ENCODE measurements around the gene GUK1. TPM values are rescaled to one million over a fixed set of nuclear protein-coding genes. Genes with fewer than 3 reads are reported as not detected.
"Not testable (repeated sequence)": the region's sequence is repeated elsewhere in the genome, so short reads cannot be mapped to it uniquely, and the experiment has no call there.

Gene GUK1
- total and polyA plus RNA-seq, 2 of the 8 experiments (the other 6 are each of a cell fraction or from before 2014, with no cell fraction given), result 68.5 to 183 TPM

DNA sequence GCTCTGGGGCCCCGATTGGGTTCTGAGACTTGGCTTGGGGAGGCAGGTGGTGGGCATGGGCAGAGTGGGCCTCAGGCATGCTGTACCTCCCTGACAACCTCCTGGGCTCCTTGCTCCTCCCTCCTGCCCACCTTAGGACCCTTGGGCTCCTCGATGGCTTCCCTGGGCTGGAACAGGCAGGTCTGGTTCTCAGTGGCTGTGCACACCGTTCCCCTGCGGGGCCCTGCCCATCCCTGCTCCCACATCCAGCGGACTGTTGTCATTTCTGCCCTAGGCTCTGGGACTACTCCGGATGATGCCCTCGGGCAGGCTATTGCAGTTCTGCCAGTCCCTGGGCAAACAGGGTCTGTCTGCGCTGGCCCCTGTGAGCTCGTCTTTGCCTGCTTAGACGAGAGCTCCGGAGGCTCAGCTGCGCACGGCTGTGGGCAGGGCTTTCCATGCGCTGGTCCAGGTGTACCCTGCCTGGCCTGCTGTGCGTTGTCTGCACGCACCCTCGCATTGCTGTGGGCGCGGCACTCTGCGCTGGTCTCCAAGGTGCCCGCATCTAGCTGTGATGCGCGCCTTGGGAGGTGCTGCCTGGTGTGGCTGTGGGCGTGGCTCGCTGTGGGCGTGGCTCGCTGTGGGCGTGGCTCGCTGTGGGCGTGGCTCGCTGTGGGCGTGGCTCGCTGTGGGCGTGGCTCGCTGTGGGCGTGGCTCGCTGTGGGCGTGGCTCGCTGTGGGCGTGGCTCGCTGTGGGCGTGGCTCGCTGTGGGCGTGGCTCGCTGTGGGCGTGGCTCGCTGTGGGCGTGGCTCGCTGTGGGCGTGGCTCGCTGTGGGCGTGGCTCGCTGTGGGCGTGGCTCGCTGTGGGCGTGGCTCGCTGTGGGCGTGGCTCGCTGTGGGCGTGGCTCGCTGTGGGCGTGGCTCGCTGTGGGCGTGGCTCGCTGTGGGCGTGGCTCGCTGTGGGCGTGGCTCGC lies 33.7 kb downstream of the GUK1 start:
- not testable (repeated sequence) for H2BK12ac ChIP-seq (ENCODE audit: low read depth, low read length); H2AFZ ChIP-seq (ENCODE audit: low read length); H2AK5ac ChIP-seq (ENCODE audit: low read depth, low read length); H3K27me3 ChIP-seq (replicated peaks in 1 of 4; ENCODE audit: control insufficient read depth in 3 of 4, extremely low read depth in 1 of 4, insufficient read depth in 3 of 4, low read length in 3 of 4); H3K4ac ChIP-seq (replicated peaks; ENCODE audit: insufficient read length, low read depth, low read length); FAIRE-seq; H4K91ac ChIP-seq (replicated peaks; ENCODE audit: insufficient read length, low read length); H4K5ac ChIP-seq (ENCODE audit: insufficient read length, low read depth, low read length); H3K9me3 ChIP-seq (ENCODE audit: insufficient read depth in 2 of 2, low read depth in 1 of 2, low read length in 1 of 2); H3K9ac ChIP-seq (replicated peaks in 1 of 4; ENCODE audit: extremely low read depth in 1 of 4, low read depth in 3 of 4, low read length in 3 of 4); H2BK15ac ChIP-seq (ENCODE audit: low read length); H3K27ac ChIP-seq (ENCODE audit: low read depth, low read length); H4K8ac ChIP-seq (ENCODE audit: extremely low read depth, insufficient read depth, low read length); H3K56ac ChIP-seq (replicated peaks; ENCODE audit: insufficient read length, low read depth, low read length); H3K23ac ChIP-seq (ENCODE audit: insufficient read length); H3K23me2 ChIP-seq (ENCODE audit: low read depth, low read length); H3K14ac ChIP-seq (ENCODE audit: insufficient read length); H2BK120ac ChIP-seq (replicated peaks; ENCODE audit: low read depth, low read length); H2BK5ac ChIP-seq (ENCODE audit: low read depth, low read length); H3K36me3 ChIP-seq (ENCODE audit: control insufficient read depth in 2 of 4, insufficient read depth in 4 of 4, low read length in 3 of 4); H2BK20ac ChIP-seq (ENCODE audit: low read length); H3K4me3 ChIP-seq (ENCODE audit: extremely low read depth in 1 of 4, insufficient read depth in 2 of 4, low read depth in 3 of 4, low read length in 4 of 4); H3K4me1 ChIP-seq (replicated peaks in 1 of 4; ENCODE audit: control insufficient read depth in 3 of 4, insufficient read depth in 4 of 4, low read length in 3 of 4)
- Histone ChIP-seq H4K20me1 (replicated peaks in 1 of 2; ENCODE audit: control insufficient read depth in 1 of 2, insufficient read depth in 2 of 2, low read length in 2 of 2) (peaks cover 8 to 22% of the 10 kb centered on the region in 2 experiments), H3K4me2 (ENCODE audit: insufficient read depth in 1 of 2, low read depth in 2 of 2, low read length in 2 of 2) (peak overlapping the region; percentile 46 to 54), H3K79me1 (ENCODE audit: low read depth, low read length) (peaks cover 10% of the 10 kb centered on the region), H3K79me2 (ENCODE audit: control insufficient read depth in 1 of 2, insufficient read depth in 2 of 2, low read length in 2 of 2) (peaks cover 0 to 11% of the 10 kb centered on the region in 2 experiments; a peak in 1 of 4 replicates), H3K18ac (ENCODE audit: extremely low read depth, low read length) (peak overlapping the region; percentile 32)
- CTCF ChIA-PET (ENCODE audit: partially characterized antibody), result interaction anchor here (0.6 to 3.8 kb wide), 9 partner anchors 8 to 174 kb away, joined by 3 to 23 read pairs (median 4); partner anchors contain the start of gene IBA57
- POLR2A ChIA-PET (ENCODE audit: partially characterized antibody), result interaction anchor here (0.5 to 2.0 kb wide), 11 partner anchors 8 to 527 kb away, joined by 3 to 17 read pairs (median 3); partner anchors contain the start of genes GUK1 and IBA57
- peak in 1 of 2 experiments; percentile 74 for DNase-seq (ENCODE audit: low read depth in 1 of 2, low spot score in 2 of 2)
- WGBS, 2 experiments (ENCODE audit: extremely low coverage in 1 of 2, insufficient coverage in 1 of 2, insufficient read length in 1 of 2, insufficient replicate concordance in 2 of 2, low coverage in 1 of 2, low lambda C conversion rate in 2 of 2, missing lambda C conversion rate in 1 of 2), result 64% methylated on average over 27 of the region's 69 CpGs; no CpG with 5 or more reads in 1 of the 2 experiments
- TF ChIP-seq POLR2A (IDR thresholded peaks at IDR 0.05; ENCODE audit: control extremely low read depth in 1 of 2, low read depth in 2 of 2, low read length in 2 of 2), result peak in 1 of 2 experiments; percentile 39; a peak in 1 of 3 replicates
- TF ChIP-seq SP1 (IDR thresholded peaks at IDR 0.05; ENCODE audit: low read depth, low read length), result peak; percentile 5; the same call in 1 of the 2 replicates
- peak; percentile 84; the same call in 1 of the 2 replicates for TF ChIP-seq SP4 (IDR thresholded peaks at IDR 0.05; ENCODE audit: low read length)
- peak; percentile 21; the same call in 1 of the 2 replicates for TF ChIP-seq CREB1 (IDR thresholded peaks at IDR 0.05)
